Activated B cell treated with CpG ODN at 0.5 μM for 24 hours (primary cell): ENCODE data around the gene ATG3. TPM values are rescaled to one million over a fixed set of nuclear protein-coding genes. Genes with fewer than 3 reads are reported as not detected.

Source experiments
- ATAC-seq: fragments of 200-7000 bp; cut with Tn5 transposase; one replicate; pipeline ENCODE4 v1.10.0; 2021; ENCODE audit warnings: low read depth, mild to moderate bottlenecking, moderate library complexity
- CTCF ChIA-PET: fragments of 350-600 bp; sonication (Branson Sonifier 250); formaldehyde crosslinking; loops from one replicate; lab custom pipeline; 2021; ENCODE audit warnings: antibody characterized with exemption; lab: Charles Lee
- POLR2A ChIA-PET: fragments of 350-600 bp; sonication (Branson Sonifier 250); formaldehyde crosslinking; loops from one replicate; lab custom pipeline; 2021; ENCODE audit warnings: antibody characterized with exemption; lab: Charles Lee
- DNase-seq: peaks from one replicate; pipeline ENCODE4 v3.0.0; 2022
- H3K27ac Mint-ChIP-seq: one replicate; pipeline ENCODE4 v1.8.0; 2020; ENCODE audit warnings: mixed read lengths
- H3K27me3 Mint-ChIP-seq: one replicate; pipeline ENCODE4 v1.8.0; 2021; ENCODE audit warnings: mixed read lengths
- H3K36me3 Mint-ChIP-seq: one replicate; pipeline ENCODE4 v1.8.0; 2021; ENCODE audit warnings: low read depth, mixed read lengths
- H3K4me1 Mint-ChIP-seq: one replicate; pipeline ENCODE4 v1.8.0; 2021; ENCODE audit warnings: mixed read lengths
- H3K4me3 Mint-ChIP-seq: one replicate; pipeline ENCODE4 v1.8.0; 2020; ENCODE audit warnings: mild to moderate bottlenecking, mixed read lengths
- H3K9me3 Mint-ChIP-seq: one replicate; pipeline ENCODE4 v1.8.0; 2020; ENCODE audit warnings: mixed read lengths
- CTCF ChIP-seq: fragments of 200-600 bp; IDR thresholded peaks from one replicate; pipeline ENCODE4 v1.8.0; 2022; ENCODE audit warnings: antibody characterized with exemption, mild to moderate bottlenecking
- intact Hi-C: fragments of 100-400 bp; cut with micrococcal nuclease; formaldehyde crosslinking; loops from one replicate; pipeline ENCODE4 v1.15.1; 2024
- total RNA-seq: library from RNA; stranded (reverse); gene quantifications from 2 replicates; pipeline ENCODE4 v1.2.3, GENCODE V29; 2022

ATG3 gene
- total RNA-seq, 1 donor from 2014 or later, result 54.9 TPM

- H3K36me3 Mint-ChIP-seq, result peaks cover 65% of the 10 kb centered on the region
- peaks cover 2% of the 10 kb centered on the region for H3K9me3 Mint-ChIP-seq
- TF ChIP-seq CTCF, result no peak
- DNase-seq, result no peak
- POLR2A ChIA-PET, result interaction anchor here (0.6 to 3.4 kb wide), 10 partner anchors 10 to 72 kb away, joined by 3 to 32 read pairs (median 4); partner anchors contain the start of genes ATG3, BTLA and SLC35A5
- peak; percentile 29 for ATAC-seq
- CTCF ChIA-PET, result interaction anchor here (1.7 kb wide), 1 partner anchor 30 kb away, joined by 4 read pairs; no protein-coding TSS in a partner anchor
- peak overlapping the region; percentile 69 for H3K4me3 Mint-ChIP-seq
- intact Hi-C loops, result loop anchor here (1.0 kb wide), 2 partner anchors 8 to 17 kb away; no protein-coding TSS in a partner anchor
- no peaks in the 10 kb centered on the region for H3K27me3 Mint-ChIP-seq
- peak overlapping the region; percentile 86 for H3K27ac Mint-ChIP-seq
- H3K4me1 Mint-ChIP-seq, result peaks cover 79% of the 10 kb centered on the region
These were observed 71.9 kb downstream of the ATG3 start for GRCh38 chr3:112489674-112490479.

DNA sequence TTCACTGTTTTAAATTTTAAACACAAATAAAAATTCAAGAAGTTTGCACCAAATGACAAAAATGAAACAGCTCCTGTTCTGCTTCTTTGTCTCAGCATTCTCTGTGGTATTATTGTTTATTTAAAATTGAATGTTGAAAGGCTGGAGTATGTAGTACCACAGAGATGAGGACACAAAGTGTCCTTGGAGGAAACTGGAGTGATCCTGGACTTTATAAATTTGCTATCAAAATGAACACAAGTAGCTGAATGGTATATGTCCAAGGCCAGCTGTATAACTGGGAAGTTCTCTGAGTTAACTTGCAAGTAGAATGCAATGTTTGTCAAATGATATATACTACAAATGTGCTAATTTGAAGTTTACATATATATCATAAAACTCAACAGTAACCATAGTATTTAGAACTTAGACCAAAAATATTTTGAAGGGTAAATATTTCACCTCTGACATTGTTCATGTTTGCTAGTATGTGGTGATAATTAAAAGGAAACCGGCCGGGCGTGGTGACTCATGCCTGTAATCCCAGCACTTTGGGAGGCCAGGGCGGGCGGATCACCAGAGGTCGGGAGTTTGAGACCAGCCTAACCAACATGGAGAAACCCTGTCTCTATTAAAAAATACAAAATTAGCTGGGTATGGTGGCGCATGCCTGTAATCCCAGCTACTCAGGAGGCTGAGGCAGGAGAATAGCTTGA is 74.8 kb downstream of the ATG3 start:
- Mint-ChIP-seq H3K27me3 (no peaks in the 10 kb centered on the region), H3K9me3 (no peaks in the 10 kb centered on the region), H3K4me3 (no peak overlapping the region), H3K36me3 (peaks cover 60% of the 10 kb centered on the region), H3K4me1 (peaks cover 77% of the 10 kb centered on the region), H3K27ac (peak overlapping the region; percentile 84)
- intact Hi-C loops, result no loop called here
- ChIA-PET POLR2A (interaction anchor here (0.7 to 1.5 kb wide), 2 partner anchors 12 to 375 kb away, joined by 3 to 5 read pairs; no protein-coding TSS in a partner anchor), CTCF (no interaction called here)
- TF ChIP-seq CTCF, result no peak
- DNase-seq (no peak), ATAC-seq (no peak)

DNA sequence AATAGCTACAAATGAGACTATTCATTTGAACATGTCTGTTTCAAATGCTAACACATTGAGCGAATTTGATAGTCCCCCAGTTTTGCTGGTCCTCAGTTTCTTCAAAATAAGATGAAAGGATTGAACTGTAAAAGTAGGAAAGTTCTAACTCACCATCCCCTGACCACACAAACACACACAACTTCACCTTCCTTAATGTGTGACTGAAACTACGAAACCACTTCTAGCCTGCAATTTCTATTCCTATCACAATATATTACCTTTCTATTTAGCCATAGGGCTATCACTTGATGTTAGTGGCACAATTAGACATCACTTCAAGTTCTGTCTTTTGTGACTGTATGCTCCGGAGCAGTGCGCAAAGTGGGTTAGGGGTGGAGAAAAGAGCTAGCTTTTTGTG is 77.4 kb downstream of the ATG3 start:
- POLR2A ChIA-PET, result interaction anchor here (1.4 to 3.1 kb wide), 4 partner anchors 9 to 150 kb away, joined by 3 to 20 read pairs (median 6); partner anchors contain the start of gene BTLA

DNA sequence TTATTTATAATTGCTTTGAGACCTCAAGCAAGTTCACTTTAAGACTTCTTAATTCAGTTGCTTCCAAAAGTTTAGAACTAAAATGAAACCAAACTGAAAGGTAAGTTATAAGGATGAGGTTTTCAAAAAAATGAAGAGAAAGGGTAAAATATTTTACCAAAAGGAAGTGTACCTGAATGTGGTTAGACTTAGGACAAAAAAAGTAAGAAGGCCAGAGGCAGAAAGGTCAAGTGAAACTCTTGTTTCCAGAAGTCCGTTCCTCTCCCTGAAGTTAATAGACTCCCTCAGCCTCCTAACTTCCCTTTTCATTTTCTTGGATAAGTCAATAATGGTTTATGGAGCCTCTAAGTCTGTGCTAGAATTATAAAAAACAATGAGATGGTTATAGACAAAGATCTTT is 79.1 kb downstream of the ATG3 start:
- ChIA-PET POLR2A (interaction anchor here (1.4 to 3.1 kb wide), 5 partner anchors 11 to 148 kb away, joined by 3 to 20 read pairs (median 6); partner anchors contain the start of gene BTLA), CTCF (no interaction called here)
- Mint-ChIP-seq H3K4me3 (peak overlapping the region; percentile 54), H3K27ac (peak overlapping the region; percentile 90), H3K4me1 (peaks cover 77% of the 10 kb centered on the region), H3K9me3 (peaks cover 6% of the 10 kb centered on the region), H3K36me3 (peaks cover 65% of the 10 kb centered on the region), H3K27me3 (no peaks in the 10 kb centered on the region)
- ATAC-seq (peak; percentile 18), DNase-seq (no peak)
- no peak for TF ChIP-seq CTCF
- intact Hi-C loops, result loop anchor here (1.0 to 2.0 kb wide), 4 partner anchors 8 to 16 kb away; partner anchors contain the start of gene BTLA

More for the DNA sequence above, 77.4 kb downstream of the ATG3 start:
- TF ChIP-seq CTCF, result no peak
- H3K36me3 Mint-ChIP-seq, result peaks cover 62% of the 10 kb centered on the region
- peaks cover 79% of the 10 kb centered on the region for H3K4me1 Mint-ChIP-seq
- CTCF ChIA-PET, result interaction anchor here (1.0 kb wide), 1 partner anchor 93 kb away, joined by 3 read pairs; no protein-coding TSS in a partner anchor
- ATAC-seq, result no peak
- peak overlapping the region; percentile 90 for H3K27ac Mint-ChIP-seq
- no peak for DNase-seq
- H3K9me3 Mint-ChIP-seq, result peaks cover 6% of the 10 kb centered on the region
- H3K27me3 Mint-ChIP-seq, result no peaks in the 10 kb centered on the region
- H3K4me3 Mint-ChIP-seq, result no peak overlapping the region
- intact Hi-C loops, result no loop called here

Other genes with a start within 250 kb of the ATG3 start
- 19.0 and 19.4 TPM in 2 replicates for gene CD200, start 228.8 kb downstream of the ATG3 start, total RNA-seq
- gene BTLA, start 62.5 kb downstream of the ATG3 start, total RNA-seq, result 49.8 and 53.2 TPM in 2 replicates
- gene SLC35A5, start 83 bp upstream of the ATG3 start, total RNA-seq, result 25.1 and 26.6 TPM in 2 replicates
- gene CCDC80, start 79.2 kb upstream of the ATG3 start, total RNA-seq, result not detected in 2 replicates